C4-2B (cell line): ENCODE measurements around the gene MYO15A.
A peak's percentile ranks its signal among the peaks of the same experiment; 100 is the strongest.

Source experiments
- H3K27ac ChIP-seq: fragments of 450-650 bp; 2 replicates; pipeline ENCODE4 v1.5.1; 2017
- ZFX ChIP-seq: fragments of 450-650 bp; IDR thresholded peaks from 2 replicates; pipeline ENCODE4 v1.6.1; 2017
- TF ChIP-seq, protein P1 (sequence below): fragments of 450-650 bp; conservative IDR thresholded peaks from 2 replicates; pipeline ENCODE4 v1.5.1; 2017; ENCODE audit warnings: mild to moderate bottlenecking

Gene MYO15A

DNA sequence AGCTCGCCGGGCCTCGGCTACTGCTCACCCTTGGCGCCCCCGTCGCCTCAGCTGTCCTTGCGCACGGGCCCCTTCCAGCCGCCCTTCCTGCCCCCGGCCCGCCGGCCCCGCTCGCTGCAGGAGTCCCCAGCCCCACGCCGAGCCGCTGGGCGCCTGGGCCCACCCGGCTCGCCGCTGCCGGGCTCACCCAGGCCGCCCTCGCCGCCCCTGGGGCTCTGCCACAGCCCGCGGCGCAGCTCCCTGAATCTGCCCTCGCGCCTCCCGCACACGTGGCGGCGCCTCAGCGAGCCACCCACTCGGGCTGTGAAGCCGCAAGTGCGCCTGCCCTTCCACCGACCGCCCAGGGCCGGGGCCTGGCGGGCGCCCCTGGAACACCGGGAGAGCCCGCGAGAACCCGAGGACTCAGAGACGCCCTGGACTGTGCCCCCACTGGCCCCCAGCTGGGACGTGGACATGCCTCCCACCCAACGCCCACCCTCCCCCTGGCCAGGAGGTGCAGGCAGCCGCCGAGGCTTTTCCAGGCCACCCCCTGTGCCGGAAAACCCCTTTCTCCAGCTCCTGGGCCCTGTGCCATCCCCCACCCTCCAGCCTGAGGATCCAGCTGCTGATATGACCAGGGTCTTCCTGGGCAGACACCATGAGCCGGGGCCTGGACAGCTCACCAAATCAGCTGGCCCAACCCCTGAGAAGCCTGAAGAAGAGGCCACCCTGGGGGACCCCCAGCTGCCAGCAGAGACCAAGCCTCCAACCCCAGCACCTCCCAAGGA, 12.8 kb downstream of the MYO15A start:
- TF ChIP-seq, protein P1, sequence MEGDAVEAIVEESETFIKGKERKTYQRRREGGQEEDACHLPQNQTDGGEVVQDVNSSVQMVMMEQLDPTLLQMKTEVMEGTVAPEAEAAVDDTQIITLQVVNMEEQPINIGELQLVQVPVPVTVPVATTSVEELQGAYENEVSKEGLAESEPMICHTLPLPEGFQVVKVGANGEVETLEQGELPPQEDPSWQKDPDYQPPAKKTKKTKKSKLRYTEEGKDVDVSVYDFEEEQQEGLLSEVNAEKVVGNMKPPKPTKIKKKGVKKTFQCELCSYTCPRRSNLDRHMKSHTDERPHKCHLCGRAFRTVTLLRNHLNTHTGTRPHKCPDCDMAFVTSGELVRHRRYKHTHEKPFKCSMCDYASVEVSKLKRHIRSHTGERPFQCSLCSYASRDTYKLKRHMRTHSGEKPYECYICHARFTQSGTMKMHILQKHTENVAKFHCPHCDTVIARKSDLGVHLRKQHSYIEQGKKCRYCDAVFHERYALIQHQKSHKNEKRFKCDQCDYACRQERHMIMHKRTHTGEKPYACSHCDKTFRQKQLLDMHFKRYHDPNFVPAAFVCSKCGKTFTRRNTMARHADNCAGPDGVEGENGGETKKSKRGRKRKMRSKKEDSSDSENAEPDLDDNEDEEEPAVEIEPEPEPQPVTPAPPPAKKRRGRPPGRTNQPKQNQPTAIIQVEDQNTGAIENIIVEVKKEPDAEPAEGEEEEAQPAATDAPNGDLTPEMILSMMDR, result no peak
- no peak for TF ChIP-seq ZFX
- no peak overlapping the region for H3K27ac ChIP-seq

DNA sequence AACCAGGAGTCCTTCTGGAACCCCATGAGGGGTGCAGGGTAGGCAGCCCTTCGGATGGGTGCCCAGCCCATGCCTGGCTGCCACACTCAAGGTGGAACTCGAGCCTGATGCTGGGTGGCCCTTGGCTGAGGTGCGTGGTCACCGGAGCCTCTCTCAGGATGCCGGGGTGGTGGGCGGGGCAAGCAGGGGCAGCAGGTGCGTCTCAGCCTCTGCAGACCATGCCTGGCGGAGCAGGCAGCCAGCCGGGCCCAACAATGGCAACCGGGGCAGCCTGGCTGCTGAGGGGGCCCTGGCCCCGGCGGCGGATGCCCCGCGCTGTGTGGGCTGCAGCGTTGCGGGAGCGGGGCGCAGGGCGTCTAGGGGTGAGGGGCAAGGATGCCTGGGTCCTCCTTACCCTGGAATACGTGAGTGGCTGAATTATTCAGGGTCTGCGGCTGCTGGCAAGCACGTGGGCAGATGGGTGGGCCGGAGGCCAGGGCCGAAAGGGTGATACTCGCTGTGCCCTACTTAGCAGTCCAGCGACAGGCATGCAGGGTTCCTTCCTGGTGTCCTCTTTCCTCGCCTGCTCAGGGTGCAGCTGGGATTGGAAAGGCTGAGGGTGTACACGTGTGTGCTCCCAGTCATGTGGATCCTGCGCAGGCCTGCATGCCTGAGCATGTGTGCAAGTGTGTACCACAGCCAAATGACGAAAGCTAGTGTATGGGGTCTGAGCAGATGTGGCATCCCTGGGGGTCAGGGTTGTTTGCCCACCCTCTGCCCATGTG, 14.6 kb downstream of the MYO15A start:
- TF ChIP-seq ZFX, result no peak
- TF ChIP-seq, protein P1, result no peak
- no peak overlapping the region for H3K27ac ChIP-seq

DNA sequence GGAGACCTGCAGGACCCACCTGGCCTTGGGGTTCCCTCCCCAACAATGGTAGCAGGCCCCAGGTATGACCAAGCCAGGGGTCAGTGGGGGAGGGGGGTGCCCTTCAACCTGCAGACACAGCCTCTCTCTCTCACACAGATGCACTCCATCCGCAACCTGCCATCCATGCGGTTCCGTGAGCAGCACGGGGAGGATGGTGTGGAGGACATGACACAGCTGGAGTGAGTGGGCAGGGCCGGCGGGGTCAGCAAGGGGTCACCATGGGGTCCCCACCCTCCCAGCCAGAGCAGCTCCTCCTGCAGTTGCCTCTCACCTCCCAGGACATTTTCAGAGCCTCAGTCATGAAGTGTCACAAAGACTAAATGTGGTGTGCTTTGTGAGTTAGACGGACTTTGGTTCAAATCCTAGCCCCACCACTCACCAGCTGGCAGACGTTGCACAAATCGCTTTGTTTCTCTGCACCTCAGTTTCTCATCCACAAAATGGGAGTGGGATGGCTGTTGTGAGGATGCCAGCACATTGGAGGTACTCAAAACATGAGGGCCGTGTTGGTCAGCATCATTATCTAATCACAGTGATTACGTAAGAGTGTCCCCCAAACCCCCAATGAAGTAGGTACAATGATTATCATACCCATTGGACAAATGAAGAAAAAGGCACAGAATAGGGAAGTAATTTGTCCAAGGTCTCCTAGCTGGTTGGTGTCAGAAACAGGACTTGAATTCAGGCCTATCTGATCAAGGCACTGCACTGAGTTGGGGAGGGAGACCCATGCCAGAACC, 16.0 kb downstream of the MYO15A start:
- no peak for TF ChIP-seq ZFX
- TF ChIP-seq, protein P1, result no peak
- H3K27ac ChIP-seq, result no peak overlapping the region

DNA sequence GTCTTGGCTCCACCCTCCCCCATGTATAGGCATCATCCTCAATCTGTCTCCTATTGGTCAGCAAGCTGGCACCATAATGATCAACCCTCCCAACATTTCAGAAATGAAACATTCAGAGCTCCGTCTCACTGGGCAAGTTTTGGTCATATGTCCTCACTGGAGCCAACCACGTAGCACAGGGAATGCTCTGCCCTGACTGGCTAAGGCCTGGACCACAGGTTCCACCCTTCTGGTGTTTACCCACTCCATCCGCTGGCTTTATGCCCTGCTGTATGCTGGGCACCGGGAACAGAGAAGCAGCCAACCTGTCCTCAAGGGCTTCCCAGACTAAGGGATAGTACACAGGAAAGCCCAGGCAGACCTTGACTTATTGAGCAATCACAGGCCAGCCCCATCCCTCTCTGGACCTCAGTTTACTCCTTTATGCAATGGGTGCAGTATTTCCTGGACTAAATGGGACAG, 20.5 kb downstream of the MYO15A start:
- TF ChIP-seq, protein P1, result no peak
- no peak for TF ChIP-seq ZFX
- peak overlapping the region; percentile 75 for H3K27ac ChIP-seq

DNA sequence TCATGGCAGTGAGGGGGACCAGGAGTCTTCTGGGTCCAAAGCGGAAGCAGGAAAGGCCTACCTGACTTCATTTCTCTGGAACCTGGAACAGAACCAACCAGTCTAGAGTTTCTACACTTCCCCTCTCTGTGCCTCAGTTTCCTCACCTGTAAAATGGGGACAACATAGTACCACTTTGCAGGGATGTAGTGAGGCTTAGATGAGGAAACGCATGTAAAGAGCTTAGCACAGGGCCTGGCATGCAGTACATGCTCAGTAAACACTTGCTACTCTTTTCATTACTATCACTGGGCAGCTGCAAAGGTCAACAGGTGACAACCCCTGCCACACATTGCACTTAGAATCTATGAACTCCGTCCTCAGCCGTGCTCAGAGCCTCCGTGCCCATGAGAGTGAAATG, 24.2 kb downstream of the MYO15A start:
- TF ChIP-seq ZFX, result 0 out of 2 replicates have a peak, but pooled peaks have one; percentile 8
- TF ChIP-seq, protein P1, result no peak
- H3K27ac ChIP-seq, result no peak overlapping the region

DNA sequence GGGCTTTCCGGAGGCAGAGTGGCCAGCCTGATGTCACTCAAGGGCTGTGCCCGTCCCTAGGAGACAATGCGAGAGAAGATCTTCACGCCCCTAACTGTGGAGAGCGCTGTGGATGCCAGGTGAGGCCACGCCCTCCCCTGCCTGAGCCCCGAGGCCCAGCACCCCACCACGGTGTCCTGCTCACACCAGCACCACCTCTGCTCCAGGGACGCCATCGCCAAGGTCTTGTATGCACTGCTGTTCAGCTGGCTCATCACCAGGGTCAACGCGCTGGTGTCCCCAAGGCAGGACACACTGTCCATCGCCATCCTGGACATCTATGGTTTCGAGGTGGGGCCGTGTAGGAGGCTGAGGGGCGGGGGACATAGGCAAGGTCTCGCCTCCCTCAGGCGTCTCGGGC, 27.8 kb downstream of the MYO15A start:
- no peak for TF ChIP-seq ZFX
- TF ChIP-seq, protein P1, result no peak
- no peak overlapping the region for H3K27ac ChIP-seq
